Osteoblast (primary cell): ENCODE measurements around the gene VRK1. TPM values are rescaled to one million over a fixed set of nuclear protein-coding genes. Genes with fewer than 3 reads are reported as not detected.

Source experiments
- DNase-seq: peaks from one replicate; pipeline ENCODE4 v3.0.0; 2011; ENCODE audit warnings: low spot score, mixed read lengths; ENCODE audit not compliant: insufficient read length; ENCODE audit errors: missing footprints
- H2AFZ ChIP-seq: 2 replicates; pipeline ENCODE4 v1.6.0; 2011; ENCODE audit warnings: mild to moderate bottlenecking, low read length
- H3K27ac ChIP-seq: 2 replicates; pipeline ENCODE4 v1.5.1; 2011; ENCODE audit warnings: mild to moderate bottlenecking, low read depth, low read length, moderate library complexity
- H3K27me3 ChIP-seq: 2 replicates; pipeline ENCODE4 v1.6.0; 2012; ENCODE audit warnings: mild to moderate bottlenecking, control low read depth, inconsistent platforms, low read length, moderate library complexity; ENCODE audit not compliant: insufficient read depth
- H3K36me3 ChIP-seq: 2 replicates; pipeline ENCODE4 v1.5.1; 2011; ENCODE audit warnings: mild to moderate bottlenecking, low read length, control low read depth, moderate library complexity; ENCODE audit not compliant: insufficient read depth
- H3K4me1 ChIP-seq: 2 replicates; pipeline ENCODE4 v1.5.1; 2011; ENCODE audit warnings: mild to moderate bottlenecking, low read length, control low read depth, moderate library complexity; ENCODE audit not compliant: insufficient read depth
- H3K4me2 ChIP-seq: 2 replicates; pipeline ENCODE4 v1.6.0; 2011; ENCODE audit warnings: mild to moderate bottlenecking, low read length; ENCODE audit not compliant: insufficient read depth
- H3K4me3 ChIP-seq: fragments of 200-600 bp; sonication (generic); 3 replicates; pipeline ENCODE4 v1.5.1; 2012; ENCODE audit warnings: mild to moderate bottlenecking, low read length, inconsistent platforms; ENCODE audit not compliant: insufficient read depth
- H3K79me2 ChIP-seq: 2 replicates; pipeline ENCODE4 v1.6.0; 2012; ENCODE audit warnings: mild to moderate bottlenecking, low read length, control low read depth, inconsistent platforms; ENCODE audit not compliant: insufficient read depth
- H3K9me3 ChIP-seq: 2 replicates; pipeline ENCODE4 v1.5.1; 2011; ENCODE audit warnings: low read depth, low read length, control low read depth
- H4K20me1 ChIP-seq: 2 replicates; pipeline ENCODE4 v1.6.0; 2012; ENCODE audit warnings: mild to moderate bottlenecking, low read length, control low read depth; ENCODE audit not compliant: insufficient read depth
- CTCF ChIP-seq: IDR thresholded peaks from 2 replicates; pipeline ENCODE4 v1.5.1; 2011; ENCODE audit warnings: mild to moderate bottlenecking, low read depth, low read length, moderate library complexity; ENCODE audit errors: extremely low read depth
- total RNA-seq: library from RNA; depleted of rRNA; stranded (reverse); fragments of >200 nt; gene quantifications from 2 replicates; pipeline ENCODE4 v1.2.3, GENCODE V29; 2012

VRK1 gene
- total RNA-seq, 1 donor = 24.2 TPM

- Histone ChIP-seq H3K27ac (no peak overlapping the region), H3K4me1 (no peaks in the 10 kb centered on the region), H3K27me3 (no peaks in the 10 kb centered on the region), H3K36me3 (no peaks in the 10 kb centered on the region), H4K20me1 (no peaks in the 10 kb centered on the region), H3K4me3 (no peak overlapping the region), H3K4me2 (no peak overlapping the region), H2AFZ (no peak overlapping the region), H3K79me2 (peaks cover 69% of the 10 kb centered on the region), H3K9me3 (no peaks in the 10 kb centered on the region)
- no peak for DNase-seq
- TF ChIP-seq CTCF = no peak
Measured at GRCh38 chr14:96827290-96827689, 30.1 kb downstream of the VRK1 start.

DNA sequence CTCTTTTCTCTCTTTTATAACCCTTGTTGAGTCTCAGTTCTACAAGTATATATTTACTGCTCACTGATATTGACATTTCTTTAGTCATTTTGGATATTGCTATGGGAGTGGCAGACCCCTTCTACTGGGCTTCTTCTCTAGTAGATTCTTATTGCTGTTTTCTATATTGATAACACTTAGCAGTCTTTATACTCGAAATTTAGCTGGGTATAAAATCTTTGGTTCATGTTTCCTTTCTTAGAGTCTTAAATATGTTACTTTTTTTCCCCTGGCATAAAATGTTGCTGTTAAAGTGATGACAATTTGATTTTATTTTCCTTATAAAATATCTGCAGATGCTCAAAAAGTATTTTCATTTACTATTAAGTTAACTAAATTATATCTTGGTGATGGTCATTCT lies 32.6 kb downstream of the VRK1 start:
- Histone ChIP-seq H3K27ac (no peak overlapping the region), H2AFZ (no peak overlapping the region), H4K20me1 (no peaks in the 10 kb centered on the region), H3K4me2 (no peak overlapping the region), H3K4me1 (peaks cover 2% of the 10 kb centered on the region), H3K4me3 (no peak overlapping the region), H3K36me3 (no peaks in the 10 kb centered on the region), H3K79me2 (peaks cover 62% of the 10 kb centered on the region), H3K27me3 (no peaks in the 10 kb centered on the region), H3K9me3 (no peaks in the 10 kb centered on the region)
- no peak for DNase-seq
- no peak for TF ChIP-seq CTCF

DNA sequence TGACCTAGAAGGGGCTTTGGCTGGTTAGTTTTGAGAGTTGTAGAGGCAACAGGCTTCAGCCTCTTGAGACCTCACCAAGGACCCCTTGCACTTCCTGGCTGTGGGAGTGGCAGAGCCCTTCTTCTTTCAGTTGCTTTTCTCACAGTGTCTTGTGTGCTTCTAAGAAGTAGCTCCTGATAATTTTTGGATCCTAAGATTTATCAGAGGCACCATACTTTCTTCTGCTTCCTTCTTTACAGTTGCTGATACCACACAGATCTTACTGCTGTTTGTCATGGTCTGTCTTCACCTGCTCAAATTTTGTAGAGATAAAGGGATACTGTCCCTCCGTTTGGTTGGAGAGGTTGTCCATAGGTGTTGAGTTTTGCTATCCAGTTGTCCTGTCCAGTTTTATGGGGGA lies 33.8 kb downstream of the VRK1 start:
- Histone ChIP-seq H3K9me3 (no peaks in the 10 kb centered on the region), H3K36me3 (no peaks in the 10 kb centered on the region), H2AFZ (peak overlapping the region; percentile 25), H3K4me1 (peaks cover 2% of the 10 kb centered on the region), H3K4me3 (no peak overlapping the region), H3K27ac (no peak overlapping the region), H3K79me2 (peaks cover 50% of the 10 kb centered on the region), H4K20me1 (no peaks in the 10 kb centered on the region), H3K27me3 (no peaks in the 10 kb centered on the region), H3K4me2 (peak overlapping the region; percentile 4)
- no peak for DNase-seq
- TF ChIP-seq CTCF = no peak

DNA sequence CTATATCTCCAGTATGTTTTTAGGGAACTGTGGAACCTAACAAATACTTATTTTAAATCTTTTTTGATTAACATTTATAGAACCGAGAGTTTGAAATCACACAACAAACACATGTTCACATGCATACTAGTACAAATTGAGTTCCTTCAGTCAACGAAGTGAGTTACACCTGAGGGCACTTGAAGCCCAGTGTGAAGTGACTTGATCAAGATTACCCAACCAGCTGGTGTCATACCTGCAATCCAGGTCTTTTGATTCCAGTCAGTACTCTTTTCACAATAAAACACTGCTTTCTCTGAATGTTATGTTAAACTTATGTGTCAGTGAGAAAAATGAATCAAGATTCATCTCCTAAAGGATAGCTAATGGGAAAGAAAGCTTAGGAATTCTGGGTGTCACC lies 35.2 kb downstream of the VRK1 start:
- no peak for TF ChIP-seq CTCF
- no peak overlapping the region for H3K27ac ChIP-seq
- no peaks in the 10 kb centered on the region for H4K20me1 ChIP-seq
- no peaks in the 10 kb centered on the region for H3K9me3 ChIP-seq
- peaks cover 2% of the 10 kb centered on the region for H3K4me1 ChIP-seq
- H3K36me3 ChIP-seq = no peaks in the 10 kb centered on the region
- peaks cover 38% of the 10 kb centered on the region for H3K79me2 ChIP-seq
- DNase-seq = peak; percentile 29
- H3K4me3 ChIP-seq = no peak overlapping the region
- no peak overlapping the region for H2AFZ ChIP-seq
- no peaks in the 10 kb centered on the region for H3K27me3 ChIP-seq
- no peak overlapping the region for H3K4me2 ChIP-seq
